Neuron (in vitro differentiated cells): ENCODE data around the gene TRAF3.

ENCODE experiments used
- H2AFZ ChIP-seq: one replicate; pipeline ENCODE4 v1.6.1; 2013; ENCODE audit warnings: low read depth, mild to moderate bottlenecking, inconsistent platforms, low read length, moderate library complexity
- H3K27me3 ChIP-seq: one replicate; pipeline ENCODE4 v1.6.1; 2013; ENCODE audit warnings: low read length; ENCODE audit not compliant: insufficient read depth
- H3K36me3 ChIP-seq: one replicate; pipeline ENCODE4 v1.6.1; 2013; ENCODE audit warnings: low read length; ENCODE audit not compliant: insufficient read depth
- H3K4me1 ChIP-seq: one replicate; pipeline ENCODE4 v1.6.1; 2013; ENCODE audit warnings: low read length; ENCODE audit not compliant: insufficient read depth
- H3K4me3 ChIP-seq: 2 replicates; pipeline ENCODE4 v1.5.1; 2013; ENCODE audit warnings: mild to moderate bottlenecking, low read length, moderate library complexity
- H3K9me3 ChIP-seq: one replicate; pipeline ENCODE4 v1.6.1; 2013; ENCODE audit warnings: low read length

The TRAF3 gene

GRCh38 chr14:102838501-102838900, 61.3 kb downstream of the TRAF3 start:
- H3K36me3 ChIP-seq, result no peaks in the 10 kb centered on the region
- no peak overlapping the region for H2AFZ ChIP-seq
- H3K4me3 ChIP-seq, result no peak overlapping the region
- peaks cover 17% of the 10 kb centered on the region for H3K4me1 ChIP-seq
- H3K9me3 ChIP-seq, result no peaks in the 10 kb centered on the region
- H3K27me3 ChIP-seq, result no peaks in the 10 kb centered on the region

GRCh38 chr14:102840115-102840514, 62.9 kb downstream of the TRAF3 start:
- no peaks in the 10 kb centered on the region for H3K36me3 ChIP-seq
- H3K27me3 ChIP-seq, result no peaks in the 10 kb centered on the region
- H3K4me3 ChIP-seq, result no peak overlapping the region
- no peak overlapping the region for H2AFZ ChIP-seq
- H3K4me1 ChIP-seq, result peaks cover 17% of the 10 kb centered on the region
- no peaks in the 10 kb centered on the region for H3K9me3 ChIP-seq

- no peaks in the 10 kb centered on the region for H3K36me3 ChIP-seq
- no peaks in the 10 kb centered on the region for H3K27me3 ChIP-seq
- peaks cover 17% of the 10 kb centered on the region for H3K4me1 ChIP-seq
- H3K9me3 ChIP-seq, result no peaks in the 10 kb centered on the region
- H3K4me3 ChIP-seq, result no peak overlapping the region
- H2AFZ ChIP-seq, result no peak overlapping the region
Observed at GRCh38 chr14:102840771-102841528, 63.7 kb downstream of the TRAF3 start.

- Histone ChIP-seq H2AFZ (no peak overlapping the region), H3K36me3 (no peaks in the 10 kb centered on the region), H3K4me1 (peaks cover 10% of the 10 kb centered on the region), H3K27me3 (no peaks in the 10 kb centered on the region), H3K9me3 (no peaks in the 10 kb centered on the region), H3K4me3 (no peak overlapping the region)
Observed at GRCh38 chr14:102848830-102849525, 71.7 kb downstream of the TRAF3 start.

- H3K4me3 ChIP-seq, result no peak overlapping the region
- H3K4me1 ChIP-seq, result peaks cover 11% of the 10 kb centered on the region
- H3K36me3 ChIP-seq, result no peaks in the 10 kb centered on the region
- H3K9me3 ChIP-seq, result no peaks in the 10 kb centered on the region
- H3K27me3 ChIP-seq, result no peaks in the 10 kb centered on the region
- H2AFZ ChIP-seq, result no peak overlapping the region
Observed at GRCh38 chr14:102849526-102850379, 72.5 kb downstream of the TRAF3 start.

- Histone ChIP-seq H2AFZ (no peak overlapping the region), H3K9me3 (peaks cover 3% of the 10 kb centered on the region), H3K36me3 (no peaks in the 10 kb centered on the region), H3K4me3 (no peak overlapping the region), H3K4me1 (peaks cover 36% of the 10 kb centered on the region), H3K27me3 (no peaks in the 10 kb centered on the region)
Observed at GRCh38 chr14:102853648-102854047, 76.4 kb downstream of the TRAF3 start.

GRCh38 chr14:102854091-102854703, 76.9 kb downstream of the TRAF3 start:
- Histone ChIP-seq H3K4me1 (peaks cover 33% of the 10 kb centered on the region), H3K4me3 (no peak overlapping the region), H2AFZ (no peak overlapping the region), H3K9me3 (peaks cover 3% of the 10 kb centered on the region), H3K36me3 (no peaks in the 10 kb centered on the region), H3K27me3 (no peaks in the 10 kb centered on the region)

GRCh38 chr14:102856179-102856578, 78.9 kb downstream of the TRAF3 start:
- no peaks in the 10 kb centered on the region for H3K36me3 ChIP-seq
- H2AFZ ChIP-seq, result no peak overlapping the region
- H3K9me3 ChIP-seq, result peaks cover 7% of the 10 kb centered on the region
- no peak overlapping the region for H3K4me3 ChIP-seq
- H3K4me1 ChIP-seq, result peaks cover 33% of the 10 kb centered on the region
- H3K27me3 ChIP-seq, result no peaks in the 10 kb centered on the region

GRCh38 chr14:102857444-102857843, 80.2 kb downstream of the TRAF3 start:
- Histone ChIP-seq H2AFZ (no peak overlapping the region), H3K36me3 (no peaks in the 10 kb centered on the region), H3K4me3 (no peak overlapping the region), H3K27me3 (no peaks in the 10 kb centered on the region), H3K4me1 (peaks cover 33% of the 10 kb centered on the region), H3K9me3 (peaks cover 7% of the 10 kb centered on the region)

- no peak overlapping the region for H3K4me3 ChIP-seq
- no peak overlapping the region for H2AFZ ChIP-seq
- H3K27me3 ChIP-seq, result no peaks in the 10 kb centered on the region
- peaks cover 31% of the 10 kb centered on the region for H3K4me1 ChIP-seq
- H3K36me3 ChIP-seq, result no peaks in the 10 kb centered on the region
- H3K9me3 ChIP-seq, result peaks cover 8% of the 10 kb centered on the region
Observed at GRCh38 chr14:102859911-102860310, 82.7 kb downstream of the TRAF3 start.

GRCh38 chr14:102862154-102862773, 85.0 kb downstream of the TRAF3 start:
- H3K4me3 ChIP-seq, result no peak overlapping the region
- no peaks in the 10 kb centered on the region for H3K27me3 ChIP-seq
- peaks cover 8% of the 10 kb centered on the region for H3K9me3 ChIP-seq
- peaks cover 10% of the 10 kb centered on the region for H3K4me1 ChIP-seq
- H2AFZ ChIP-seq, result no peak overlapping the region
- no peaks in the 10 kb centered on the region for H3K36me3 ChIP-seq

GRCh38 chr14:102863381-102863780, 86.1 kb downstream of the TRAF3 start:
- no peak overlapping the region for H2AFZ ChIP-seq
- peaks cover 7% of the 10 kb centered on the region for H3K4me1 ChIP-seq
- no peaks in the 10 kb centered on the region for H3K36me3 ChIP-seq
- H3K27me3 ChIP-seq, result no peaks in the 10 kb centered on the region
- H3K4me3 ChIP-seq, result no peak overlapping the region
- peaks cover 6% of the 10 kb centered on the region for H3K9me3 ChIP-seq
